Measurements from ENCODE around the gene C17orf113. TPM values are rescaled to one million over a fixed set of nuclear protein-coding genes. Genes with fewer than 3 reads are reported as not detected.
"Not testable (repeated sequence)": the region's sequence is repeated elsewhere in the genome, so short reads cannot be mapped to it uniquely, and the experiment has no call there.

C17orf113 gene
- total and polyA plus RNA-seq, 2 experiments from 2014 or later: 0.46 to 1.1 TPM

GRCh38 chr17:42017866-42018200 lies 32.6 kb downstream of the C17orf113 start:
- no peaks in the 10 kb centered on the region for H3K27me3 ChIP-seq
- H3K9me2 ChIP-seq (replicated peaks; ENCODE audit: insufficient read depth): no peaks in the 10 kb centered on the region
- peaks cover 22% of the 10 kb centered on the region for H3K4me1 ChIP-seq (ENCODE audit: insufficient read depth)
- no peak for DNase-seq (ENCODE audit: low spot score)
- peak overlapping the region; percentile 84 for H3K4me3 ChIP-seq
- H3K27ac ChIP-seq: peak overlapping the region; percentile 97
- H2AFZ ChIP-seq: peak overlapping the region; percentile 74
- TF ChIP-seq EZH2 (IDR thresholded peaks at IDR 0.05; ENCODE audit: borderline replicate concordance) (no peak), EZH2phosphoT487 (IDR thresholded peaks at IDR 0.05; ENCODE audit: low read depth, severe bottlenecking, unreplicated experiment) (no peak), CTCF (IDR thresholded peaks at IDR 0.05; ENCODE audit: poor library complexity) (no peak)
- peaks cover 21% of the 10 kb centered on the region for H4K20me1 ChIP-seq (ENCODE audit: insufficient read depth, poor library complexity, severe bottlenecking)
- WGBS (ENCODE audit: low lambda C conversion rate, missing lambda C conversion rate): 6% methylated on average over 11 of the region's 11 CpGs
- H3K36me3 ChIP-seq (replicated peaks; ENCODE audit: insufficient read depth, low read depth): no peaks in the 10 kb centered on the region
- no peaks in the 10 kb centered on the region for H3K9me3 ChIP-seq (ENCODE audit: low read depth)
- H3K4me2 ChIP-seq: peak overlapping the region; percentile 80
- H3K79me2 ChIP-seq: peaks cover 75% of the 10 kb centered on the region

GRCh38 chr17:42016941-42017865 lies 33.2 kb downstream of the C17orf113 start, which contains the start of gene DNAJC7:
DNAJC7 (minus strand) TSS chr17:42017439; CDS start chr17:42017416, 23 bp downstream.
- peak within 1 kb of the TSS; percentile 74 for H2AFZ ChIP-seq
- peak; percentile 96 for DNase-seq (ENCODE audit: low spot score)
- no peaks in the 10 kb centered on the region for H3K9me2 ChIP-seq (replicated peaks; ENCODE audit: insufficient read depth)
- peak within 1 kb of the TSS; percentile 97 for H3K27ac ChIP-seq
- no peaks in the 10 kb centered on the region for H3K36me3 ChIP-seq (replicated peaks; ENCODE audit: insufficient read depth, low read depth)
- H3K27me3 ChIP-seq: no peaks in the 10 kb centered on the region
- H4K20me1 ChIP-seq (ENCODE audit: insufficient read depth, poor library complexity, severe bottlenecking): peaks cover 27% of the 10 kb centered on the region
- peak within 1 kb of the TSS; percentile 84 for H3K4me2 ChIP-seq
- H3K4me1 ChIP-seq (ENCODE audit: insufficient read depth): peaks cover 22% of the 10 kb centered on the region
- TF ChIP-seq EZH2 (IDR thresholded peaks at IDR 0.05; ENCODE audit: borderline replicate concordance) (no peak), EZH2phosphoT487 (IDR thresholded peaks at IDR 0.05; ENCODE audit: low read depth, severe bottlenecking, unreplicated experiment) (no peak), CTCF (IDR thresholded peaks at IDR 0.05; ENCODE audit: poor library complexity) (no peak)
- H3K9me3 ChIP-seq (ENCODE audit: low read depth): no peaks in the 10 kb centered on the region
- 2% methylated on average over 63 of the region's 70 CpGs for WGBS (ENCODE audit: low lambda C conversion rate, missing lambda C conversion rate)
- peak within 1 kb of the TSS; percentile 84 for H3K4me3 ChIP-seq
- H3K79me2 ChIP-seq: peaks cover 81% of the 10 kb centered on the region

GRCh38 chr17:42016411-42016831 lies 34.0 kb downstream of the C17orf113 start:
- H4K20me1 ChIP-seq (ENCODE audit: insufficient read depth, poor library complexity, severe bottlenecking): peaks cover 34% of the 10 kb centered on the region
- DNase-seq (ENCODE audit: low spot score): peak; percentile 36
- peaks cover 85% of the 10 kb centered on the region for H3K79me2 ChIP-seq
- H2AFZ ChIP-seq: peak overlapping the region; percentile 56
- peak overlapping the region; percentile 97 for H3K27ac ChIP-seq
- TF ChIP-seq EZH2 (IDR thresholded peaks at IDR 0.05; ENCODE audit: borderline replicate concordance) (no peak), CTCF (IDR thresholded peaks at IDR 0.05; ENCODE audit: poor library complexity) (no peak), EZH2phosphoT487 (IDR thresholded peaks at IDR 0.05; ENCODE audit: low read depth, severe bottlenecking, unreplicated experiment) (no peak)
- no peaks in the 10 kb centered on the region for H3K27me3 ChIP-seq
- H3K36me3 ChIP-seq (replicated peaks; ENCODE audit: insufficient read depth, low read depth): no peaks in the 10 kb centered on the region
- peaks cover 22% of the 10 kb centered on the region for H3K4me1 ChIP-seq (ENCODE audit: insufficient read depth)
- no peaks in the 10 kb centered on the region for H3K9me3 ChIP-seq (ENCODE audit: low read depth)
- WGBS (ENCODE audit: low lambda C conversion rate, missing lambda C conversion rate): 6% methylated on average over 12 of the region's 12 CpGs
- H3K4me2 ChIP-seq: peak overlapping the region; percentile 84
- H3K4me3 ChIP-seq: peak overlapping the region; percentile 84
- H3K9me2 ChIP-seq (replicated peaks; ENCODE audit: insufficient read depth): no peaks in the 10 kb centered on the region

GRCh38 chr17:42013740-42014139 lies 36.7 kb downstream of the C17orf113 start:
- H3K36me3 ChIP-seq (replicated peaks; ENCODE audit: insufficient read depth, low read depth); DNase-seq (ENCODE audit: low spot score); H3K9me3 ChIP-seq (ENCODE audit: low read depth); H3K27ac ChIP-seq; H3K4me2 ChIP-seq; H2AFZ ChIP-seq; H3K4me3 ChIP-seq; H3K27me3 ChIP-seq; H3K9me2 ChIP-seq (replicated peaks; ENCODE audit: insufficient read depth): not testable (repeated sequence)
- 95% methylated on average over 12 of the region's 12 CpGs for WGBS (ENCODE audit: low lambda C conversion rate, missing lambda C conversion rate)
- Histone ChIP-seq H3K79me2 (peaks cover 87% of the 10 kb centered on the region), H4K20me1 (ENCODE audit: insufficient read depth, poor library complexity, severe bottlenecking) (peaks cover 60% of the 10 kb centered on the region), H3K4me1 (ENCODE audit: insufficient read depth) (peaks cover 15% of the 10 kb centered on the region)

GRCh38 chr17:42012363-42012762 lies 38.0 kb downstream of the C17orf113 start:
- H3K4me2 ChIP-seq; H3K27ac ChIP-seq; H3K4me1 ChIP-seq (ENCODE audit: insufficient read depth); H3K27me3 ChIP-seq; H3K9me3 ChIP-seq (ENCODE audit: low read depth); H3K36me3 ChIP-seq (replicated peaks; ENCODE audit: insufficient read depth, low read depth); H3K9me2 ChIP-seq (replicated peaks; ENCODE audit: insufficient read depth); H2AFZ ChIP-seq; H3K4me3 ChIP-seq; DNase-seq (ENCODE audit: low spot score): not testable (repeated sequence)
- Histone ChIP-seq H3K79me2 (peaks cover 97% of the 10 kb centered on the region), H4K20me1 (ENCODE audit: insufficient read depth, poor library complexity, severe bottlenecking) (peaks cover 74% of the 10 kb centered on the region)
- WGBS (ENCODE audit: low lambda C conversion rate, missing lambda C conversion rate): 77% methylated on average over 4 of the region's 4 CpGs
